DMS153 treated with DMSO at 0.1 percent for 48 hours (cell line): ENCODE data around the gene DNAH6.

ENCODE experiments used
- DNase-seq: peaks from one replicate; lab custom pipeline; 2025; ENCODE audit not compliant: unreplicated experiment; lab: John Stamatoyannopoulos, UW

Gene DNAH6

DNA sequence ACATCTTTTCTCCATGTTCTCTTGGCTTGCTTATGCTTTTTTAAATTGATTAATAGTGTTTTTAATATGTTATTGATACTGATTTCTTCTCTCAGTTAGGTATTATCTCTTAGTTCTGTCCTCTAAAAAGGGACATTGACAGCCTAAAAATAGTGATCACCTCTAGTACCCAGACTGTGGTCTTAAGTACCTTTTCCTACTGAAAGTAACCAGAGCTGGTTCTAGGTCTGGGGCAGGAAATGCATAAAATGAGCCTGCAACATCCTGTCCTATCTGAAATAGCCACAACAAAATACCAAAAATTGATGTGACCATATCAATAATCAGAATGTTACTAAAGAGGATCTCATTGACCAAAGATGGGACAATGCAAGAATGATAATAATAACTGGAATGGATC lies 113.3 kb downstream of the DNAH6 start:
- DNase-seq: no peak

GRCh38 chr2:84631047-84631446 lies 114.7 kb downstream of the DNAH6 start:
- no peak for DNase-seq

- no peak for DNase-seq
Measured at GRCh38 chr2:84631985-84632384, 115.7 kb downstream of the DNAH6 start.

- DNase-seq: no peak
Measured at GRCh38 chr2:84636080-84636971, 120.0 kb downstream of the DNAH6 start.

- DNase-seq: no peak
Measured at GRCh38 chr2:84639751-84640150, 123.5 kb downstream of the DNAH6 start.

DNA sequence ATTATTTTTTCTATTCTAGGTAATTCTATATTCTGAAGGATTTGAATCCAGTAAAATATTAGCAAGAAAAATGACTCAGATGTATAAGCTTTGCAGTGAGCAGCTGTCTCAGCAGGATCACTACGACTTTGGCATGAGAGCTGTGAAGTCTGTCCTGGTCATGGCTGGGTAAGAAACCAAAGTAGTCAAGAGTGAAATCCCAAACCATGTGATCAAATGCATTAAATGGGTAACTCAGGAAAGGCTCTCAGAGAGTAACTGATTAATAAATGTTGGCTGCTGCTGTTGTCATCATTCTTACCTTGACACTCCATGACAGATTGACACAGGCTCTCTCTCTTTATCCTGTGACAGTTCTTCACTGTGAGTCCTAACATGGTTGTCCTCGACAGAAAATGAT lies 124.1 kb downstream of the DNAH6 start:
- DNase-seq: no peak

GRCh38 chr2:84641021-84641420 lies 124.7 kb downstream of the DNAH6 start:
- no peak for DNase-seq

GRCh38 chr2:84643991-84644390 lies 127.7 kb downstream of the DNAH6 start:
- DNase-seq: no peak

- DNase-seq: no peak
Measured at GRCh38 chr2:84646514-84646913, 130.2 kb downstream of the DNAH6 start.

GRCh38 chr2:84647267-84647666 lies 131.0 kb downstream of the DNAH6 start:
- DNase-seq: no peak

GRCh38 chr2:84649058-84649457 lies 132.8 kb downstream of the DNAH6 start:
- no peak for DNase-seq

DNA sequence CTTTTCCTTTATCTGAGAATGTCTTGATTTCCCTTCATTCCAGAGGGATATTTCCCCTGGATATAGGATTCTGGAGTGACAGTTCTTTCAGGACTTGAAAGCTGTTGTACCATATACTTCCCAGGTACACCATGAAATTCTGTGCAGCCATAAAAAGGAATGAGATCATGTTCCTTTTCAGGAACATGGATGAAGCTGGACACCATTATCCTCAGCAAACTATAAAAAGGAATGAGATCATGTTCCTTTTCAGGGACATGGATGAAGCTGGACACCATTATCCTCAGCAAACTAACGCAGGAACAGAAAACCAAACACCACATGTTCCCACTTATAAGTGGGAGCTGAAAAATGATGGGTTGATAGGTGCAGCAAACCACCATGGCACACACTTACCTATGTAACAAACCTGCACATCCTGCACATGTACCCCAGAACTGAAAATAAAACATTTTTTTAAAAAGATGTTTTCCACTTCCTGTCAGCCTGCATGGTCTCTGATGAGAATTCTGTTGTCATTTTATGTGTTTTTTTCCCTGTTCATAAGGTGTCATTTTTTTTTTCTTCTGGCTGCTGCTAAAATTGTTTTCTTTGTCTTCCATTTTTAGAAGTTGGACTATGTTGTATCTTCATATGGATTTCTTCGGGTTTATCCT lies 133.3 kb downstream of the DNAH6 start:
- DNase-seq: no peak

DNA sequence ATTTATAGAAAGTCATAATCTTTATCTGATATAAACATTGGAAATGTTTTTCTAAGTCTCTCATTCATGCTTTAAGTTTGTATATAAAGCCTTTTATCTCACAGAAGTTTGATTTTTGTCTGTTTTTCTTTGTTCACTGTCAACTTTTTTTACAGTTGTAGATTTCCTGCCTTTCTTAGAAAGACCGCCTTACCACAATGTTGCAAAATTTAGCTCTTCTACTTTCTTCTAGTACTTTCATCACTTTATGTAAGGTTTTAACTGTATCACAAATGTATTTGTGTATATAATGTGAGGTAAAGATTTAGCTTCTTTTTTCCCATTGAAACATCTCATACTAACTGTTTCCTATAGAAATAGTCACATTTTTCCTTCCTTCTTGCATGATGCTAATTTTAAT lies 136.1 kb downstream of the DNAH6 start:
- DNase-seq: no peak

- DNase-seq: no peak
Measured at GRCh38 chr2:84653302-84653701, 137.0 kb downstream of the DNAH6 start.

DNA sequence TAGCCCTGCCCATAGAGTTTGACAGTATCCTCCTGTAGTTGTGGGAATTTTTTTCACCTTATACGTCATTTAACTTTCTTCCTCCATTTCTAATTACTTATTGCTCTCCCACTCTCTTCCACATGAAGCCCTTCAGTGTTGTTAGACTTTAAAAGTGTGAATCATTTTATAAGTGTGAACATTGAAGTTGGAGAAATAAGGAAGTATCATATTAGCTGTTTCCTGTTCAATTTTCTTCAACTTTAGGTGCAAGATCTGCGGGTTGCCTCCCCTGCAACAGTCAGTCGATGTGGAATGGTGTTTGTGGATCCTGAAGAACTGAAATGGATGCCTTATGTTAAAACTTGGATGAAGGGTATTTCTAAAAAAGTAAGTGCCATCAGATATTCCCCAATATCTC lies 138.1 kb downstream of the DNAH6 start:
- no peak for DNase-seq

DNA sequence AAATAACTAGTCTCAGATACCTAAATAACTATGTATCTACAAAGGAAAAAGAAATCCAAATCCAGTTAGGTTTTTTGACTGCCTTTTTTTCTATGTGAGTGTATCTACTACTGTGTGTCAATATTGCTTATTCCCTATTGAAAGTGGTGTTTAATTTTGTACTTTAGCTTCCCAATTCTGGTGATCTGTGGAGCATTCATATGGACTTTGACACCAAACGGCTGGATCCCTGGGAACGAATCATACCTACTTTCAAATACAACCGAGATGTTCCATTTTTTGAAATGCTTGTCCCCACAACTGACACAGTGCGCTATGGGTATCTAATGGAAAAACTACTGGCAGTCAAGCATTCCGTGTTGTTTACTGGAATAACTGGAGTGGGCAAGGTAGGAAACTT lies 152.8 kb downstream of the DNAH6 start:
- DNase-seq: no peak

DNA sequence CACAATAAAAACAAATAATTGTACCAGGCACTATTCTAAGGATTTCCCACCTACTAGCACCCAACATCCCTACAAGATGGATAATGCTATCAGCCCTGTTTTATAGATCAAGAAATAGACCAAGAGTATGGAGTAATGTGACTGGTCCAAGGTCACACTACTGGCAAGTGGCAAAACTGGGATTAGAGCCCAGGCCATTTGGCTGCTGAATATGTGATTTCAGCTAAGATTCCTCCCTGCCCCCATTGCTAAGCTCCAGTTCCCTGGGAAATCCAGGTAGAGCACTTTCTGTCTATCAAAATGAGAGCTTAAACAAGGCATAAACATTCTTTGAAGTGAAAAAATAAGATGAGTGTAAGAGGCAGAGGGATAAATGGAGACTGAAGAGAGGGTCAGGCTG lies 157.8 kb downstream of the DNAH6 start:
- DNase-seq: no peak

DNA sequence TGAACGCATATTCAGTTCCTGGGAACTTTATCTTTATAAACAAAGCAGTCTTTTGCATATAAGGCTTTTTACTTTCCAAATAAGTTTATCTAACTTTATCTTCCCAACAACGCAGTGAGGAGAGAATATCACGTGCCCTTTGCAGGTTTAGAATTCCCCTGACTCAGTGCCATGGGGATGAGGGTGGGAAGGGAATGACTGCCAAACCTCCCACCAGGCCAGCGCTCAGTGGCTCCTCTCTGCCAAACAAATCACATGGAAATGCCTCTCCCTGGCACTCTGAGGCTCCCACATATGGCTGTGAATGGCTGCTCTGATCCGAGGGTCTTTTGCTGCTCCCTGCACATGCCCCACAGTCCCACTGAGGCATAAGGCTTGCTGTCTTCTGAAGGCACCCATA lies 158.3 kb downstream of the DNAH6 start:
- DNase-seq: no peak

DNA sequence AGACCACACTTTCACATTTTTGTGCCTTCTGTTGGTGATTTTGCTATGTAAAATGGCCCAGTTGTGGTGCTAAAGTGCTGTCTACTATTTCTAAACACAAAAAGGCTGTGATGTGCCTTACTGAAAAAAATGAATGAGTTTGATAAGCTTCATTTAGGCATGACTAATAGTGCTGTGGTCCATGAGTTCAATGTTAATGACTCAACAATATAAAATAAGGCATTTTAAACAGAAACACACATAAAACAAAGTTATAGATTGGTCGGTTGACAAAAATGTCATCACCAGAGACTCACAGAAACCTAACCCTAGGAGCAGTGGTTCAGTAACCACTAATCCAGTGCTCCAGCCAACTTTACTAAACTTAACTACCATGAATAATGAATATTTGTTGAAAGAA lies 160.0 kb downstream of the DNAH6 start:
- DNase-seq: no peak

- no peak for DNase-seq
Measured at GRCh38 chr2:84678214-84678613, 161.9 kb downstream of the DNAH6 start.

GRCh38 chr2:84686783-84687476 lies 170.6 kb downstream of the DNAH6 start:
- DNase-seq: no peak
